Cerebellar nuclear complex (tissue), 1 donor: Measurements from ENCODE around the gene FOXB1.

Source experiments
- DNase-seq, 2 experiments: peaks; one replicate each; lab custom pipeline; 2025; lab: John Stamatoyannopoulos, UW

Gene FOXB1

DNA sequence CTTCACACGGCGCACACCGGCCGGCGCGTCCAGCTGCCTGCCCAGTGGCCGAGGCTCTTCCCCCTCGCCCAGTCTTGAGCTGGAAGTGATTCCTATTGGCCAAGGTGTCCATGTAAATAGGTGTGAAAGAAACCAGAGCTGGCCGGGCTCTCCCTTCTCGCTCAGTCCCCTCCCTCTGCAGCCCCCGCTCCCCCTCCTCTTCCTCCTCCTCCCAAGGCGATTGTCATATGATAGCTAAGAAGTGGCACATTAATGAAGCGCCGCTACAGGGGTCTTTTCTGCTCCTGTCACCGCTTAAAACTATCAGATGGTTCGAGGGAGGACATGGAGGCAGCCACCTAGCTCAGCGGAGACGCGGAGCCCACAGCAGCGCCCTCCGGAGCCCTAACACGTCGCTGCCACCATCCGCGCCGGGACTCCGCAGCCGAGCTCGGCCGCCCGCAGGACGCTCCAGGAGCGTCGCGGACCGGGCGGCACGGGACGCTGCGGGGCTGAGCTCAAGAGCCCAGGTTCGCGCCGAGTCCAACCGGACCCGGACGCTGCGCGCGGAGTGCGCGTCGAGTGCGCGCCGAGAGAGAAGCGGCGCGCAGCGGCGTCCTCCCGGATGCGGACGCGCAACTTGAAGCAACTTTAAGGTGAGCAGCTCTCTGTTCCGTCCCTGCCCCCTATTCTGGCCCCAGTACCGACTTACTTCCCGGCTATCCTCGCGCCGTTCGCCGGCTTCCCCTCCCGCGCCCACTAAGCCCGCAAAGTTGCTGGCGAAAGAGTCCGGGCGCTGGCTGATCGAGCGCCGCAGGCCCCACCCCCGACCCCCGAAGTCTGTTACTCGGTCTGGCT is at the start of gene FOXB1:
FOXB1 (plus strand) TSS at position 303 of the 837 bp plus-strand sequence. CDS start 653 bp downstream, outside the sequence.
- DNase-seq = no peak

DNA sequence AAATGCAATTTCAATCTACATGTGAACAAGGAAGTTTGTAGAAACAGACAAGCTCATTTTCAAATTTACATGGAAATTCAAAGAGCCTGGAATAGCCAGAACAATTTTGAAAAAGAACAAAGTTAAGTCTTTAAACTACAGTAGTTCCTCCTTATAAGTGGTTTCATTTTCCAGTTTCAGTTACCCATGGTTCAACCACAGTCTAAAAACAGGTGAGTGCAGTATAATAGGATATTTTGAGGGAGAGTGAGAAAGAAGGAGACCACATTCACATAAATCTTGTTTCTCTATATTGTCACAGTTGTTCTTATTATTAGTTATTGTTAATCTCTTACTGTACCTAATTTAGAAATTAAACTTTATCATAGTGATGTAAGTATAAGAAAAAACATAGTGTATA is 45.8 kb upstream of the FOXB1 start:
- no peak for DNase-seq

DNA sequence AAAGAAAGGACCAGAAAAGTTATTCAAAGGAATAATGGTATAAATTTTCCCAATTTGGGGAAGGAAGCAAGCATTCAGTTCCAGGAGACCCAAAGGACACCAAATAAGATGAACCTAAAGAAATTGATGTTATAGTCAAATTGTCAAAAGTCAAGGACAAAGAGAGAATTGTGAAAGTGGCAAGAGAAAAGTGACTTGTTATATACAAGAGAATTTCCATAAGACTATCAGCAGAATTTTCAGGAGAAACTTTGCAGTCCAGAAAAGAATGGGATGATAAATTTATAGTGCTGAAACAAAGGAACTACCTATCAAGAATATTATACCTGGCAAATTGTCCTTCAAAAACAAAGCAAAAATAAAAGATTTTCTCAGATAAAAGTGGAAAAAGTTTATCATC is 43.8 kb upstream of the FOXB1 start:
- DNase-seq = no peak

DNA sequence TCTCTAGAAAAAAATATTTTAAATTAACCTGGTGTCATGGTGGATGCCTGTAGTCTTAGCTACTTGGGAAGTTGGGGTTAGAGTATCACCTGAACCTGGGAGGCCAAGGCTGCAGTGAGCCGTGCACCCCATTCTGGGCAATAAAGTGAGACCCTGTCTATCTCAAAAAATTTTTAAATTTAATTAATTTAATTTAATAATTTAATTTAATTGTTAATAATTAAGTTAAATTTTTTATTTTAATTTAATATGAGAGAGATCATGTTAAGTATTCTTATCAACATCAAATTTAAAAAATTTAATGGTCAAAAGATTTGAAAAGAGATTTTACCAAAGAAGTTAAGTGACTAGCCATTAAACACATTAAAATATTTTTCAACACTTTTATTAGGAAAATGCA is 40.8 kb upstream of the FOXB1 start:
- no peak for DNase-seq

DNA sequence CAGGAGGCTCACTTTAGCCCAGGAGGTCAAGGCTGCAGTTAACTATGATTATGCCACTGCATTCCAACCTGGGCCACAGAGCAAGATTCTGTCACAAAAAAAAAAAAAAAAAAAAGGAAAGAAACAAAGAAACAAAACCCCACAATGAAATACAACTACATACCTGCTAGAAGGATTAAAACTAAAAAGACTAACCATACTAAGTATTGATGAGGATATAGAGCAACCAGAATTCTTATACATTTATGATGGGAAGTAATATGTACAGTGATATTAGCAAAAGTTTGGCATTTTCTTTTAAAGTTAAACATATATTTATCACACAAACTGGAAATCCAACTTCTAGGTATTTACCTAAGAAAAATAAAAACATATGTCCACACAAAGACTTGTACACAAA is 40.2 kb upstream of the FOXB1 start:
- DNase-seq = no peak

DNA sequence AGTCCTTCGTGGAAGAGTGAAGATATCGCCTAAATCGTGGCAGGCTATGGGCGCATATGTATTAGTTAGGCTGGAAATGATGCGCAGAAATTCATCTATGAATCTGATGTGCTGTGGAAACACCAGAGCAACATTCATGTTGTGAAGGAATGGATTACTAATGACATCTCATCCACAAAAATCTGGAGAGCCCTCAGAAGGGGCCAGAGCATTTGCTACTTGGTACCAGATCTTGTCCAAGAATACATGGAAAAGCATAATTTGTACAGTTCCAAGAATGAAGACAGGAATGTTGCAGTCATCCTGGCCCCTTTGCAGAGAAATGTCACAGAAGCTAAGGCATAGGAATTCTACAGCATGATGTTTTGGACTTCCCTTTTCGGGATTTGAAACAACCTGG is 38.4 kb upstream of the FOXB1 start:
- no peak for DNase-seq

DNA sequence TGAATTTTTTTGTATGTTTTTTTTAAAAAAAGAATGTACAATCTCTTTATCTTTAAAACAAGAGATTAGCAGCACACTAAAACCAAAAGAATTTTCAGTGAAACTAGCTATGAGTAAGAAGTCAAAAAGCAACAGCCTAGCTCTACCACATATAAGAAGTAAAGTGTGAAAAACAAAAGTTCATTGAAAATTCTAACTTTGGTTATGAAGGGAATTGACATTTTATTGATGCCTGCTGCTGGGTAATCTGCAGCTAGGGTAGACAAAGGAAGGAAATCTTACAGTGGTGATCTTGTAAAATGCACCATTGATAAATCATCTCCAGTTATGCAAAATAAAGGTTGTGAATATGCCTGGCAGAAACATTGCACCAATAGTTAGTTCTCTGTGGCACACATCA is 37.8 kb upstream of the FOXB1 start:
- no peak for DNase-seq

DNA sequence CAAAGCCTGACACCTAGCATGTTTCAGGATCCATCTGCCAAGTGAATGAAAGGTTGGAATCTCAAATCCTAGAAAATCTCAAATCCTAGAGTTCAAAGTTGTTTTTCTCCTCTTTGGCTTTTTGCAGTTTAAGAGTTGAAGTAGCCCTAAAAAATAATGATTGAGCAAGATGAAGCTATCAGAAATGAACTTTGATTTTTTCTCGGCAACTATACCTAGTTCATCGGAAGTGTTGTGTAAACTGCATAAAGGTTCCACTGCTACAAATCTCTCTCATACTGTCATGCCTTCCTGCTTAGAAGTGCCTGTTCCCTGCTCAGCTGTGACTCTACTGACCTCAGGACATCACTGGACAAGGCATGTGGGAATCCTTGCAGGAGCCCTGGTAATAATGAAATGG is 35.8 kb upstream of the FOXB1 start:
- DNase-seq = no peak

DNA sequence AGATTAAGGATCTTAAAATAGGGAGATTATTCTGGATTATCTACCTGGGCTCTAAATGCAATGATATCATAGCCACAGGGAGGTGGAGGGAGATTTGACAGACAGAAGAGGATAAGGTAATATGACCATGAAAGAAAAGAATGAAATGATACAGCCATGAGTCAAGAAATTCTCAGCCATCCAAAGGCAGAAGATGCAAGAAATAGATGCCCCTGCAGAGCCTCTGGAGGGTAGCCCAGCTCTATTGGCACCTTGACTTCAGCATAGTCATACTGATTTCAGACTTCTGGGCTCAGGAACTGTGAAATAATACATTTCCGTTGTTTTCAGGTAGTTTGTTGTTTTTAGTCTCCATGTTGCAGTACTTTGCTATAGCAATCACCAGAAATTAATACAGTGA is 31.9 kb upstream of the FOXB1 start:
- DNase-seq = no peak

DNA sequence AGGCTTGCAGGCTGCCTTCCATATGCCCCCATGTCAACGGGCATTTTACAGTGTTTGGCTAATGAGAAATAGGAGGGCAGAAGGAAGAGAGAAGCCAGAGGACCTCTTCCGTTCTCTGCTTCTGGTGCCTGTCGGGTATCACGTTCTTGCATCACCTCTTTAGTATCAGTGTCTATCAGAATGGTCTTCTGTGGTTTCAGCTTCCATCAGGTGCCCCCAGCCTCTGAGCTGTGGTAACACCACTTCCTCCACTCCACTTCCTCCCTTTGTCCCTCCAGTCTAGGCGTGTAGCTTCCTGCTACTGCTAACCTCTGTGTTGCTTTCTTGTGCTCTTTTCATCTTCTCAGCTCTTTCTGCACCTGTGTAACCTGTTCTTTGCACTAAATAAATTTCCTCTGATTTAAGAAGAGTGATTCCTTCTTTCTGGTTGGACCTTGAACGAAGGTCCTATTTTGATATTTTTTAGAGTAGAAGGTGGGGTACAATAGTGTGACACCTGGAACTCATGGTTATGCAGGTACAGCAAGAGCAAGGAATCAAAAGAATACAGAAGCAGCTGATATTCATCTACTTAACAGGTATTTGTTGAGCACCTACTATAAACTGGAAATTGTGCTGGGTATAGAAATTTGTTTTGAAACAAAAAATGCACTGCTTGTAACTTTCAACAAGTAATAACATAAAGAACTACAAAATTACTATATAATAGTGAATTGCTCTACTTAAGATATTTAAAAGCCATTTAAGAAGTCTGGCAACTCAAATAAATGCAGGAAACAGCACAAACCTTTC is 27.4 kb upstream of the FOXB1 start:
- no peak for DNase-seq

DNA sequence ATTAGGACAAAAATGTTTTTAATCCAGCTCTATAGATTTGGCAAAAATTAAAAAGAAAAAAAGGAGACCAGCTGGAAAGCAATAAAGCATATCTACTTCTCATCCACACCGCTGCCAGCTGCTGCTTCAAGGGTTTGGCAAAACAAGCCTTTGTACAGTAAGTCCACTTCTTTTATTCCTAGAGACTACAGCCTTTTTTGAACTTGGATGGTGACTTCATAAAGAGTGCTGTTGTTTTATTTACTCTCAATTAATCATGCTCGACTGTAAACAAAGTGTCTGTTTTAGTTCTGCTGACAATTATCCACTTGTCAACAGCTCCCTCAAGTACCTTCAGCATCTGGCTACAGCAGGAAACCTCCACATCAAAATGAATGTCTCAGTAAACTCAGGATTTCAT is 12.3 kb upstream of the FOXB1 start:
- DNase-seq = no peak

DNA sequence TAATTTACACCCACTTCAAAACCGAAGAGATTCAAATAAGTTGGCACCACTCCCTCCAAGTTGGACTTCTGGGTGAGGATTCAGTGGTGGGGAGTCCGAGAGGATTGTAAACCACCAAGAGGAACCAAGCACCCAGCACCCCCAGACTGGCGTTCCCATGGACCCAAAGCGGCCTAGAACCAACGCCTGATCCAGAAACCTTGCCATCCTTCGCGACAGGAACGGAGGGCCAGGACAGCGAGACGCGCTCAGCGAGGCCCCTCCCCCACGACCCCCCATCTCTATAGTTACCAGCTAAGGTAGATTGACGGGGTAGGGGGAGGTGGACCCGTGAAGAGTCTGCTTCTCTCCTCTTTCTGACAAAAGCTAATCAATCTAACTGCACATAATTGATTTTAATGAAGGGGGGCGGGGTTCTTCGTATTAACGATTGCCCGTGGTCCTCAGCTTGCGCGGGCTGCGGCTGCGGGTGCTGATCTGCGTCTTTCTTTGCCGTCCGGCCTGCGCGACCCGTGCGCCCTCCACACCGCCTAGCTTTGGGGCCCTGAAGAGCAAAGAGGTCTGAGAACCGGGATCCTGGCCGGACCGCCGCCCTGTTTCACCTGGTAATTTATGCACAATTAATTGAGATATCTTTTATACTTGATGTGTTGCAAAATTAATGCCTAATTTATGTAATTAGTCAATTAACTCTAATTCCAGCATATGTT is 10.9 kb upstream of the FOXB1 start:
- DNase-seq = no peak

DNA sequence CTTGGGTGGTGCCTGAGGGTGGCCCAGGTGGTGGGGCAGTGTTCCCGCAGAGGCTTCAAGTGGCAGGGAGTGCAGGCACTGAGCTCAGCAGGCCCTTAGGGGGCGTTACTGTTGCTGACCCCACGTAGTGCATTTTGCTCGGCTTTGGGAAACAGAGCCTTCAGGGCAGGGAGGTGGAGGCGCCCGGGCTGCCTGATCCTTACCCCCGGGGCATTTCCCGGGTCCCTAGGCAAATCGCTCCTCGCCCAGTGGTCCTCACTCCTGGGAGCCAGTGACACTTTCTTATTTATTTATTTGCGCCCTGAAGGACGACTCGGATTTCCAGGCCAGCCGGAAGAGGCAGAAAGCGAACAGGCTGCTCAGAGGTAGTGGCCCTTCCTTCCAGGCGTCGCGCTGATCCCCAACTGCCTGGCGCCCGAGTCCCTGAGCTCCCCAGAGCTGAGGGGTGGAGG is 10.1 kb upstream of the FOXB1 start:
- DNase-seq = no peak

DNA sequence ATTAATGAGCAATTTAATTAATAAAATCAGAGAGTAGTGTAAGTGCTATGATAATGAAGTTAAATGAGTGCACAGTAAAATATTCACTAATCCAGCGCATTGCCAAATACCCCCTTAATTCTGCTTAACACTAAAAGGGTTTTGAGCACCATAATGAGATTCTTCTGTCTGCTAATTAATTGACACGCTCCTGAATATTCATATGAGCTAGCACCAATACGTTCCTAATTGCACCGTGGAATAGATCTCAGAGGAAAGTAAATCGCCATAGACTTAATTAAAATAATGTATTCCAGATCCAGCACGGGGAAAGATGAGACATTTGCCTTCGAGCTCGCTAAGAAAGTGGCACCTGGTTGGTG is 9.6 kb upstream of the FOXB1 start:
- no peak for DNase-seq

DNA sequence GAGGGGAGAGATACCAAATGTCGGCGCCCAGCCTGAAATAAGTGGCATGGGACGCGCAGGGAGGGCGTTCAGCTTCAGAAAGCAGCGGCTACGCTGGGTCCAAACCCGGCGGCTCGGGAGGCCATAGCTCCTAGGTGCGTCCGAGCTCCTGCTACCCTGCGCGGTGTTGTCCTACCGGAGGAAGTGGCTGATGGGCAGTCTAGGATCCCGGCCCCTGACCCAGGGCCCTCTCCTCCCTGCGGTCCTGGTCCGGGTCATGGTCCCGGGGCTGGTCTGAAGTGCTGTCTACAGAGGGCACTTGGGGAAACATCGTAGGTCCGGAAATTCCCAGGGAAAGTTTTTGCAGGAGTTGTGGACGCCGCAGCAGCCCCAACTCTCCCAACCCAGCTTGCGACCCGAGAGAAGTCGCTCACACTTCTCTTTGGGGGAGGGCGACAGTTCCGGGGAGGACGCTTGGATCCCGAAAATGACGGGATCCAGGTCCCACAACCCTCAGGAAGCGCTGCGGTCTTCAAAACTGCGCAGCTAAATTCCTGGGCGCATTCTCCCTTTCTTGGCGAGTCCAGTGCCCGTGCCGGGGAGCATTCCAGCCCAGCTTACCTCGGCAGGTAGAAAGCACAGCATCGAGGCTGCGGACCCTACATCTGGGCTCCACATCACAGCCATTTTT is 9.1 kb upstream of the FOXB1 start:
- no peak for DNase-seq

DNA sequence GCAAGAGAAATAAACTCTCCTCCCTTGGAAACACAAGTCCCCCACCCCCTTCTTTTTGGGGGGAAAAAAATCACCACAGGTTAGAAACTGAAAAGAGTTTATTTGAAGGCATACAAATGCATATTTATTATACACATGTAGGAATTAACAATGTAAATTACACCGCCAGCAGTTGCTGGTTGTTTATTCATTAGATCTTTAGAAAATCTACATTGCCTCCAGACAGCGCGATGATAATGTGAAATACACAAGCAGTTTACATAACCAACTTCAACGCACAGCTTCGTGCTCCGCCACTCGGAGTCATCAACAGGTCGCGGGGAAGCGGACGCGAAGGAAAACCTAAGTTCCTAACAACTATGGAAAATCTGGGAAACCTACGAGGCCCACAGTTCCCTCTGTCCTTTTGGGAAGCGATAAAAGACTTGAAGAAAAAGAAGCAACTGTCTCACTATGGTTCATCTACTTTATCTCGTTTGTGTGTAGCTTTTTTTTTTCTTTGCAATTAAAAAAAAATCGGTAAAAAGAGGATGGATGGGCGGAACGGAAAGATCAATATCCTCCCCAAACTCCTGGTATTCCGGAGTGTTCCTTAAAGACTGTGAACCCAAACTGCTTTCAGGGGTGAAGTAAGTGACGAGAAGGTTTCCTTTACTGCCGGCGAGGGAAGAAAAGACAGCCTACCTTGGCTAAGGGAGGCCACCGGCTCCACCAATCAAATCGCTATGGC is 8.4 kb upstream of the FOXB1 start:
- no peak for DNase-seq

DNA sequence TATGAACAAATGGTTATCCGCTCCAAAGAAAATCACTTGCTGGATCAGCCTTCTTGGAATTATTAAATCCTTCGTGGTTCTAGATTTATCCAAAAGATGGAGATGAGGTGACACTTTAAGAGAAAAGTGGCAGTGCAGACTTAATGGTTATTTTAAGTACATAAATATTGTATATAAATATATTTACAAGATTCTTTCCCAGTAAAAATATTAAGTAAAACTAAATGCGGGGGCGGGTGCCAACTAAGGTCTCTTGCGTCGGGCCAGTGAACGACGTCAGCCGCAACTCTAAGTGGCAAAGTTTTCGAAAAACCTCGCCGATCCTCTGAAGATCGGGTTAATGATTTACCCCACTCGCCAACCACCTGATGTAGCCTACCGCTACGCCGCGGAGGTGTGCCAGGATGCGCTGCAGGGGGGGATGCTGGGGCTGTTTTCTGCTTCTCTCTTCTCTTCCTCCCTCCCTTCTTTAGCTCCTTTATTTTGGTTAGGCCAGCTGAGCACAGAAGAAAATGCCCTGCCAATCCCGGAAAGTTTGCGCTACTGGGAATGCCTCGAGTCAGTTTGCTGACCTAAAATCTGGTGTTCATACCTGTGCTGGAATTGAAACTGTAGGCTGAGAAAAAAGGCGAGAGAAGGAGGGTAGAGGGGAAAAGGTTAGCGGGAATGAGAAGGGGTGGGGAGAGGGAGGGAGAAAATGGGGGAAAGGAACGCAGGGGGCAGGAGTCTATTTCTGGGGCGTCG is 7.6 kb upstream of the FOXB1 start:
- no peak for DNase-seq

DNA sequence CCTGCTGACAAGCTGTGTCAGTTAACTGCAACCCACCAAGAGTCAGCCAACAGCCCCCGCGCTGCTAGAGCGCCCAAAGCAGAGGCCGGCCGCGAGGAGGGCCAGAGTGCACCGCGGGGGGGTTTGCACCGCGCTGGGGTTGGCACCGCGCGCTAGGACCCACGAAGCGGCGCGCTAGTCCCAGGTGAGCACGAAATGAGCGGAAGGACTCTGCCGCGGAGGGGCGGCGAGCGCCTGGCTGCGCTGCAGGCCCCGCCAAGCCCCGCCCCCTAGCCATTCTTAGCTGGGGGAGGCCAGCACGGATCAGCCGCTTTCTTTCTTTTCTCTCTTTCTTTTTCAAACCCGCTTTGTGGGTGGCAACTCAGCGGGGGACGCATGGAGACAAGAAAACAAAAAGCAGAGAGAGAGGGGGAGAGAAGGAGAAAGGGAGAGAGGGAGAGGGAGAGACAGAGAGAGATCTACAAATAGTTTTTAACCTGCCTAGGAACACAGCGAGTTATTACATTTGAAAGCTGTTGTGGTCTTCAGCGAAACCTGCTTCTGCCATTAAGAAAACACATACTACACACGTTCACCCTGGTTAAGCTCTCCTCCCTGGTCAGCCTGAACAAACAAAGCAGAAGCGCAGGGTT is 6.9 kb upstream of the FOXB1 start:
- no peak for DNase-seq

DNA sequence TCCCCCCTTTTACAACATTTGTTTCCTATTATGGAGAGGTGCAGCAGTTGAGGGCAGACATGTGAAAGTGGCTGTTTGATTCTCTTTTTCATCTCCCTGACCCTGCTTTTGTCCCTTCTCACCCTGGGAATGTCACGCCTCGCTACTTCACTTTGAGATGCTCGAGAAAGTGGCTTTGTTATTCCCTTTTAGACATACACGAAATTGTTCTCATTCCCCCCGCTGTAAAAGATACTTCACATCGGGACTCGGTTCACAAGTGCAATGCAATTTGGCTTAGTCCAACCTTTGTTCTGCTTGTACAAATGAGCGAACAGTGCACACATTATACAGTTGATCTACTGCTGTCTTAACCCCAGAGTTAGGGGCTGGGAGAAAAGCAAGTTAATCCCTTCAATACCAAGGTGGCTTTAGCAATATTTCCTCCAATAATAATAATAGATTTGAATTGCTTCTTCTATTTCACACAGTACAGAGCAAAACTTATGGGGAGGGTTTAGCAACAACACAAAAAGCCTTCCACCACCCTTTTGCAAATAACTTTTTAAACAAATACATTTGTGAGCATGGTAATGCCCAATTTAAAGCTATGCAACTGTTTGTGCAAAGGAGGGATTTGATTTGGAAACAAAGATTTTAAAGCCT is 5.7 kb upstream of the FOXB1 start:
- no peak for DNase-seq
